AG04449 (cell line): Measurements from ENCODE around the gene SLC35C1.
A peak's percentile ranks its signal among the peaks of the same experiment; 100 is the strongest.

Experiments
- CTCF ChIA-PET: fragments of 350-600 bp; formaldehyde crosslinking; extraction: SDS; loops from one replicate; lab custom pipeline; 2021; ENCODE audit warnings: antibody characterized with exemption; lab: Yijun Ruan, JAX
- POLR2A ChIA-PET: fragments of 400-600, 350-600 bp; formaldehyde crosslinking; extraction: SDS; loops from one replicate; lab custom pipeline; 2020; ENCODE audit warnings: antibody characterized with exemption, inconsistent platforms; lab: Yijun Ruan, JAX
- DNase-seq: peaks from one replicate; pipeline ENCODE4 v3.0.0-alpha.2; 2010; ENCODE audit warnings: low read depth, low spot score
- H3K4me3 ChIP-seq: 2 replicates; pipeline ENCODE4 v1.5.1; 2011; ENCODE audit warnings: low read depth, mild to moderate bottlenecking, control low read depth, low read length
- TF ChIP-seq, protein P1 (sequence below): IDR thresholded peaks from one replicate; pipeline ENCODE4 v1.5.1; 2011; ENCODE audit warnings: mild to moderate bottlenecking, moderate library complexity, low read length, control low read depth, inconsistent platforms; ENCODE audit not compliant: insufficient read depth; ENCODE audit errors: missing control alignments

SLC35C1 gene

DNA sequence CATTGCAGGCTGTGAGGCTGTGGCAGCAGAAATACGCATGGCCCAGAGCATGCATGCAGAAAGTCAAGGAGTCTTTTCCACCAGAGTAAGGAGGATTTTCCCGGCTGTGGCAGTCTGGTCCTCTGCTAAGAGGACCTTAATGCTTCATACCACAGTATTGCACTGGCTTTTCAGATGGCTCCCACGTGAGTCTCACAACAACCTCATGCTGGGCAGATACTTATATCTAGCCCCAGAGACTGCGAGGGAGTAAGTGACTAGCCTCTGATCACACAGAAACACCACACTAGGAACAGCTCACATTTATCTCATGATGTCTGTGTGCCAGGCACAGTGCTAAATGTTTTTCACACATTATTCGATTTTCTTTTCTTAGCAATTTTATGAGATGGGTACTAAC is 50.4 kb downstream of the SLC35C1 start:
- no peak for DNase-seq
- H3K4me3 ChIP-seq: no peak overlapping the region
- CTCF ChIA-PET: interaction anchor here (0.7 to 10.1 kb wide), 3 partner anchors 10 to 151 kb away, joined by 4 to 133 read pairs (median 5); no protein-coding TSS in a partner anchor
- TF ChIP-seq, protein P1, sequence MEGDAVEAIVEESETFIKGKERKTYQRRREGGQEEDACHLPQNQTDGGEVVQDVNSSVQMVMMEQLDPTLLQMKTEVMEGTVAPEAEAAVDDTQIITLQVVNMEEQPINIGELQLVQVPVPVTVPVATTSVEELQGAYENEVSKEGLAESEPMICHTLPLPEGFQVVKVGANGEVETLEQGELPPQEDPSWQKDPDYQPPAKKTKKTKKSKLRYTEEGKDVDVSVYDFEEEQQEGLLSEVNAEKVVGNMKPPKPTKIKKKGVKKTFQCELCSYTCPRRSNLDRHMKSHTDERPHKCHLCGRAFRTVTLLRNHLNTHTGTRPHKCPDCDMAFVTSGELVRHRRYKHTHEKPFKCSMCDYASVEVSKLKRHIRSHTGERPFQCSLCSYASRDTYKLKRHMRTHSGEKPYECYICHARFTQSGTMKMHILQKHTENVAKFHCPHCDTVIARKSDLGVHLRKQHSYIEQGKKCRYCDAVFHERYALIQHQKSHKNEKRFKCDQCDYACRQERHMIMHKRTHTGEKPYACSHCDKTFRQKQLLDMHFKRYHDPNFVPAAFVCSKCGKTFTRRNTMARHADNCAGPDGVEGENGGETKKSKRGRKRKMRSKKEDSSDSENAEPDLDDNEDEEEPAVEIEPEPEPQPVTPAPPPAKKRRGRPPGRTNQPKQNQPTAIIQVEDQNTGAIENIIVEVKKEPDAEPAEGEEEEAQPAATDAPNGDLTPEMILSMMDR: no peak
- POLR2A ChIA-PET: interaction anchor here (1.6 kb wide), 1 partner anchor 8 kb away, joined by 6 read pairs; the partner anchor contains the start of gene CRY2

DNA sequence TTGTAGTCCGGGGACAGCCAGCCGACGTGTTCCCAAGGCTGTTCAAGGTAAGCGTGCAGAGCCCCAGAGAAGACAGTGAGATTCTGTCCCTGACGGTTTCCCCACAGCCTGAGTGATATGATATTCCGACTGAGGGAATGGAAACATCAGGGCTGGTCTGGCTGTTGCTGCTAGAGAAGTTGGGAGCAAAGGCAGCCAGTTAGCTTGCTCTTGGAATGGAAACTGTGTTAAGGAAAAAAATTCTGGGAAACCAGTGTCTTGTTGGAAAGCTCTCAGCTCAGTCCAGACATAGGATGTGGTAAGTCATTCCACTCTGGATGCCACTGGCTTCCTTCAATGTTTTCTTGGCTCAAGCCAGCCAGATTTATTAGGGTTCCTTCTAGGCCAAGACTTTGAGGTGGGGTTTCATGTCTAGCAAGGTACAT is 51.1 kb downstream of the SLC35C1 start:
- H3K4me3 ChIP-seq: no peak overlapping the region
- ChIA-PET POLR2A (interaction anchor here (1.6 kb wide), 1 partner anchor 9 kb away, joined by 6 read pairs; the partner anchor contains the start of gene CRY2), CTCF (interaction anchor here (1.0 to 10.1 kb wide), 4 partner anchors 9 to 17 kb away, joined by 3 to 133 read pairs (median 4); no protein-coding TSS in a partner anchor)
- TF ChIP-seq, protein P1: no peak
- peak; percentile 63 for DNase-seq

GRCh38 chr11:45857961-45858474 is 53.1 kb downstream of the SLC35C1 start:
- CTCF ChIA-PET: interaction anchor here (0.6 to 10.1 kb wide), 5 partner anchors 10 to 107 kb away, joined by 3 to 133 read pairs (median 16); partner anchors contain the start of gene CRY2
- DNase-seq: peak; percentile 89
- POLR2A ChIA-PET: interaction anchor here (0.6 to 1.5 kb wide), 4 partner anchors 11 to 1370 kb away, joined by 3 to 8 read pairs (median 3); partner anchors contain the start of gene CRY2
- TF ChIP-seq, protein P1: no peak
- no peak overlapping the region for H3K4me3 ChIP-seq

GRCh38 chr11:45858751-45859398 is 53.9 kb downstream of the SLC35C1 start:
- TF ChIP-seq, protein P1: no peak
- no peak overlapping the region for H3K4me3 ChIP-seq
- CTCF ChIA-PET: interaction anchor here (0.6 to 10.1 kb wide), 9 partner anchors 9 to 381 kb away, joined by 3 to 133 read pairs (median 3); partner anchors contain the start of genes CRY2 and PEX16
- POLR2A ChIA-PET: interaction anchor here (0.6 to 1.8 kb wide), 5 partner anchors 12 to 55 kb away, joined by 3 to 10 read pairs (median 5); partner anchors contain the start of gene CRY2
- no peak for DNase-seq

- ChIA-PET CTCF (interaction anchor here (0.7 to 10.1 kb wide), 7 partner anchors 9 to 106 kb away, joined by 3 to 133 read pairs (median 3); partner anchors contain the start of genes CRY2 and PEX16), POLR2A (interaction anchor here (0.6 to 1.8 kb wide), 8 partner anchors 12 to 133 kb away, joined by 3 to 10 read pairs (median 4); partner anchors contain the start of gene CRY2)
- peak; percentile 99 for DNase-seq
- TF ChIP-seq, protein P1: no peak
- no peak overlapping the region for H3K4me3 ChIP-seq
Measured at GRCh38 chr11:45859661-45860140, 54.8 kb downstream of the SLC35C1 start.
